ENCODE results near the gene TMC3. TPM values are rescaled to one million over a fixed set of nuclear protein-coding genes. Genes with fewer than 3 reads are reported as not detected.

Gene TMC3
- total and polyA plus RNA-seq, 4 donors: 0.02 to 0.13 TPM; not detected in 2

GRCh38 chr15:81323944-81324881, 49.8 kb downstream of the TMC3 start, which contains the start of gene STARD5:
Gene STARD5, minus strand, starts transcription at chr15:81324141. Its CDS starts 42 bp downstream, at chr15:81324099.
- H3K27me3 ChIP-seq (ENCODE audit: control insufficient read depth in 4 of 4, insufficient read depth in 4 of 4, low read length in 3 of 4): no peaks in the 10 kb centered on the region
- peaks cover 0 to 17% (median 11%) of the 10 kb centered on the region in 4 donors for H3K36me3 ChIP-seq (ENCODE audit: control insufficient read depth in 4 of 4, insufficient read depth in 3 of 4, low read depth in 1 of 4, low read length in 3 of 4)
- WGBS: under 1% methylated on average over 67 of the region's 67 CpGs
- TF ChIP-seq EGR1 (IDR thresholded peaks at IDR 0.05; ENCODE audit: low read depth in 2 of 2): peak in 1 of 2 donors; percentile 42
- peak in 1 of 2 donors; percentile 67 for TF ChIP-seq GABPA (IDR thresholded peaks at IDR 0.05 in 1 of 2, conservative IDR thresholded peaks at IDR 0.05 in 1 of 2)
- peak; percentile 35 to 58 for TF ChIP-seq RAD21 (IDR thresholded peaks at IDR 0.05)
- TF ChIP-seq SP1 (IDR thresholded peaks at IDR 0.05): peak; percentile 97
- TF ChIP-seq HNF4G (IDR thresholded peaks at IDR 0.05): peak; percentile 86
- TF ChIP-seq YY1 (IDR thresholded peaks at IDR 0.05): peak; percentile 92
- peak; percentile 92 for TF ChIP-seq REST (IDR thresholded peaks at IDR 0.05)
- peak; percentile 42 for TF ChIP-seq FOXA1 (IDR thresholded peaks at IDR 0.05)
- peak; percentile 83 for TF ChIP-seq RXRA (IDR thresholded peaks at IDR 0.05)
- TF ChIP-seq CTCF (IDR thresholded peaks at IDR 0.05; ENCODE audit: low read depth, low read length, missing input control): no peak
- TF ChIP-seq FOXA2 (IDR thresholded peaks at IDR 0.05): no peak
- TF ChIP-seq ZBTB33 (IDR thresholded peaks at IDR 0.05): peak; percentile 71
- no peak for TF ChIP-seq NR2F2 (IDR thresholded peaks at IDR 0.05)
- TF ChIP-seq TAF1 (conservative IDR thresholded peaks at IDR 0.05): peak; percentile 99
- no peak for TF ChIP-seq ATF3 (IDR thresholded peaks at IDR 0.05)
- peak; percentile 95 to 98 for TF ChIP-seq HNF4A (conservative IDR thresholded peaks at IDR 0.05)
- TF ChIP-seq MAX (IDR thresholded peaks at IDR 0.05): peak; percentile 65
- TF ChIP-seq JUND (IDR thresholded peaks at IDR 0.05): peak; percentile 55 to 60
- H3K4me3 ChIP-seq (ENCODE audit: low read depth in 1 of 3, low read length in 3 of 3): peak within 1 kb of the TSS; percentile 87 to 100 (median 88)
- H3K9ac ChIP-seq (ENCODE audit: low read depth in 1 of 2, low read length in 2 of 2): peak within 1 kb of the TSS; percentile 52 to 94
- peak within 1 kb of the TSS; percentile 77 to 80 for H3K27ac ChIP-seq (ENCODE audit: low read depth in 1 of 2, low read length in 2 of 2)
- H3K9me3 ChIP-seq (ENCODE audit: control insufficient read depth in 4 of 4, low read length in 3 of 4): no peaks in the 10 kb centered on the region
- peak; percentile 98 for DNase-seq (ENCODE audit: low spot score)
- peaks cover 0 to 37% (median 23%) of the 10 kb centered on the region in 4 donors for H3K4me1 ChIP-seq (ENCODE audit: control insufficient read depth in 4 of 4, insufficient read depth in 4 of 4, low read length in 3 of 4)
